Left renal cortex interstitium (tissue), 4 donors: ENCODE results near the gene SLCO3A1. TPM values are rescaled to one million over a fixed set of nuclear protein-coding genes. Genes with fewer than 3 reads are reported as not detected.

Source experiments
- DNase-seq, 4 donors: peaks; one replicate each; pipeline ENCODE4 v3.0.0-alpha.2; 2013; ENCODE audit warnings: low read depth in 4 of 4, low spot score in 2 of 4, missing footprints in 1 of 4
- polyA plus RNA-seq, 4 donors: library from polyadenylated mRNA; unstranded; fragments of 120-200 nt; gene quantifications; one replicate each; pipeline ENCODE4 v1.2.1, GENCODE V29; 2013; ENCODE audit not compliant: insufficient read length in 4 of 4

SLCO3A1 gene
- polyA plus RNA-seq, 4 donors: 7.8 to 14.4 (median 11.9) TPM

- DNase-seq: no peak
These were observed 7.0 kb downstream of the SLCO3A1 start for GRCh38 chr15:91860498-91860897.

- DNase-seq: no peak
These were observed 7.7 kb downstream of the SLCO3A1 start for GRCh38 chr15:91861223-91861622.

- DNase-seq: no peak
These were observed 9.5 kb downstream of the SLCO3A1 start for GRCh38 chr15:91862891-91863504.

- DNase-seq: no peak
These were observed 10.2 kb downstream of the SLCO3A1 start for GRCh38 chr15:91863621-91864255.

- DNase-seq: no peak
These were observed 11.2 kb downstream of the SLCO3A1 start for GRCh38 chr15:91864664-91865063.

- no peak for DNase-seq
These were observed 12.0 kb downstream of the SLCO3A1 start for GRCh38 chr15:91865486-91865885.

- DNase-seq: no peak
These were observed 12.4 kb downstream of the SLCO3A1 start for GRCh38 chr15:91865950-91866349.

- DNase-seq: no peak
These were observed 12.9 kb downstream of the SLCO3A1 start for GRCh38 chr15:91866371-91866905.

- no peak for DNase-seq
These were observed 13.5 kb downstream of the SLCO3A1 start for GRCh38 chr15:91866971-91867372.

- DNase-seq: no peak
These were observed 14.1 kb downstream of the SLCO3A1 start for GRCh38 chr15:91867581-91868026.

- no peak for DNase-seq
These were observed 17.5 kb downstream of the SLCO3A1 start for GRCh38 chr15:91870876-91871537.

GRCh38 chr15:91871837-91872236 is 18.3 kb downstream of the SLCO3A1 start:
- DNase-seq: no peak

GRCh38 chr15:91872356-91873137 is 19.0 kb downstream of the SLCO3A1 start:
- no peak for DNase-seq

- DNase-seq: no peak
These were observed 19.6 kb downstream of the SLCO3A1 start for GRCh38 chr15:91873138-91873536.

- DNase-seq: no peak
These were observed 20.7 kb downstream of the SLCO3A1 start for GRCh38 chr15:91874171-91874570.

- no peak for DNase-seq
These were observed 21.6 kb downstream of the SLCO3A1 start for GRCh38 chr15:91874992-91875660.

- no peak for DNase-seq
These were observed 22.7 kb downstream of the SLCO3A1 start for GRCh38 chr15:91876187-91876586.

GRCh38 chr15:91878319-91878870 is 24.9 kb downstream of the SLCO3A1 start:
- DNase-seq: no peak

GRCh38 chr15:91879158-91879557 is 25.6 kb downstream of the SLCO3A1 start:
- DNase-seq: no peak

GRCh38 chr15:91880373-91880772 is 26.9 kb downstream of the SLCO3A1 start:
- no peak for DNase-seq
